H7 (cell line): ENCODE measurements around the gene DISP3. TPM values are rescaled to one million over a fixed set of nuclear protein-coding genes. Genes with fewer than 3 reads are reported as not detected.
A peak's percentile ranks its signal among the peaks of the same experiment; 100 is the strongest.

Source experiments
- DNase-seq: peaks from one replicate; pipeline ENCODE4 v3.0.0; 2012
- H3K27me3 ChIP-seq: 2 replicates; pipeline ENCODE4 v1.6.0; 2011; ENCODE audit warnings: mild to moderate bottlenecking, low read length; ENCODE audit not compliant: control insufficient read depth, insufficient read depth
- H3K36me3 ChIP-seq: replicated peaks from 2 replicates; pipeline ENCODE4 v1.5.1; 2011; ENCODE audit warnings: low read length; ENCODE audit not compliant: control insufficient read depth, insufficient read depth
- H3K4me3 ChIP-seq: 2 replicates; pipeline ENCODE4 v1.5.1; 2011; ENCODE audit warnings: low read depth, mild to moderate bottlenecking, control low read depth, low read length, moderate library complexity; ENCODE audit not compliant: insufficient read depth
- total RNA-seq: library from RNA; depleted of rRNA; stranded (reverse); fragments of >200 nt; shearing (Covaris generic); gene quantifications from 2 replicates; pipeline ENCODE4 v1.2.3, GENCODE V29; 2014

DISP3 gene
- total RNA-seq, 1 experiment from 2014 or later: 6.1 TPM

- no peaks in the 10 kb centered on the region for H3K27me3 ChIP-seq
- peak; percentile 48 for DNase-seq
- no peaks in the 10 kb centered on the region; the same call in none of the 2 replicates for H3K36me3 ChIP-seq
- no peak overlapping the region for H3K4me3 ChIP-seq
These were observed 42.8 kb downstream of the DISP3 start for GRCh38 chr1:11521582-11522399.

DNA sequence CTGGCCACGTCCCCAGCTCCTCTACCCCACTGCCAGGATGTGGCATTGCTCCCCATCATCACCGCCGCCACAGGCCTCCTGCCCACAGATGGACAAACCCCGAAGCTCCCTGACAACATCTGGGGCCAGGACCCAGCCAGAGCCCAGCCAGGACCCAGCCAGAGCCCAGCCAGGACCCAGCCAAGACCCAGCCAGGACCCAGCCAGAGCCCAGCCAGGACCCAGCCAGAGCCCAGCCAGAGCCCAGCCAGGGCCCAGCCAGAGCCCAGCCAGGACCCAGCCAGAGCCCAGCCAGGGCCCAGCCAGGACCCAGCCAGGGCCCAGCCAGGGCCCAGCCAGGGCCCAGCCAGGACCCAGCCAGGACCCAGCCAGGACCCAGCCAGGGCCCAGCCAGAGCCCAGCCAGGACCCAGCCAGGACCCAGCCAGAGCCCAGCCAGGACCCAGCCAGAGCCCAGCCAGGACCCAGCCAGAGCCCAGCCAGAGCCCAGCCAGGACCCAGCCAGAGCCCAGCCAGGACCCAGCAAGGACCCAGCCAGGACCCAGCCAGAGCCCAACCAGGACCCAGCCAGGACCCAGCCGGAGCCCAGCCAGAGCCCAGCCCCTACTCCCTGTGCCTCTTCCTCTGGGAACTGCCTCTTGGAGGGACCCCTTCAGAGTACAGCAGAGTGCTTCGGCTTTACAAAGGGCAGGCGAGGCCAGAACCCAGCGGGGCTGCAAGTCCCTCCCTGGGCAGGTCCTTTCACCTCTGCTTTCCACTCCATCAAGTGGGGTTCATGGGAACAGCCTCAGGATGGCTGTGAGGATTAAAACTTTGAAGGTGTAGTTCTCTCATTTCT, 43.7 kb downstream of the DISP3 start:
- Histone ChIP-seq H3K36me3 (no peaks in the 10 kb centered on the region; the same call in none of the 2 replicates), H3K4me3 (no peak overlapping the region), H3K27me3 (no peaks in the 10 kb centered on the region)
- peak; percentile 57 for DNase-seq

GRCh38 chr1:11523261-11523660, 44.3 kb downstream of the DISP3 start:
- Histone ChIP-seq H3K4me3 (no peak overlapping the region), H3K36me3 (no peaks in the 10 kb centered on the region; the same call in none of the 2 replicates)
- no peak for DNase-seq

GRCh38 chr1:11523746-11524464, 45.0 kb downstream of the DISP3 start:
- DNase-seq: peak; percentile 38
- no peak overlapping the region for H3K4me3 ChIP-seq
- no peaks in the 10 kb centered on the region; the same call in none of the 2 replicates for H3K36me3 ChIP-seq
- no peaks in the 10 kb centered on the region for H3K27me3 ChIP-seq

More at GRCh38 chr1:11523261-11523660, 44.3 kb downstream of the DISP3 start:
- no peaks in the 10 kb centered on the region for H3K27me3 ChIP-seq

DNA sequence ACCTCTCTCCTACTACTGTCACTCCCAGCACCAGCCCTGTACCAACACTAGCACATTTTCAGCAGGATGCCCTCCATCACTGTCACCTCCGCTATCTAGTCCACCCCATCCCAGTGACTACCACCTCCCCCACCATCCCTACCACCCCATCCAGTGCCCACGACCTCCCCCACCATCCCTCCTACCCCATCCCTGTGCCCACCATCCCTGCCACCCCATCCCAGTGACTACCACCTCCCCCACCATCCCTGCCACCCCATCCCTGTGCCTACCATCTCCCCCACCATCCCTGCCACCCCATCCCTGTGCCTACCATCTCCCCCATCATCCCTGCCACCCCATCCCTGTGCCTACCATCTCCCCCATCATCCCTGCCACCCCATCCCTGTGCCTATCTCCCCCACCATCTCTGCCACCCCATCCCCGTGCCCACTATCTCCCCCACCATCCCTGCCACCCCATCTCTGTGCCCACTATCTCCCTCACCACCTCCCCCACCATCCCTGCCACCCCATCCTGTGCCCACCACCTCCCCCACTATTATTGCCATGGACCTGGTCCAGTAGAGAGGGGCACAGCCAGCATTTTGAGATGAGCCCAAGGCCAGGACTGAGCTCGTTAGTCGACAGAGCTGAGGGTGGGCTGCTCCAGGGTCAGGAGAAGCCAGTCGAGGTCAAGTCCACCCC, 45.7 kb downstream of the DISP3 start:
- no peaks in the 10 kb centered on the region for H3K27me3 ChIP-seq
- no peak overlapping the region for H3K4me3 ChIP-seq
- no peaks in the 10 kb centered on the region; the same call in none of the 2 replicates for H3K36me3 ChIP-seq
- peak; percentile 33 for DNase-seq

GRCh38 chr1:11525151-11525505, 46.2 kb downstream of the DISP3 start:
- Histone ChIP-seq H3K36me3 (no peaks in the 10 kb centered on the region), H3K4me3 (no peak overlapping the region), H3K27me3 (no peaks in the 10 kb centered on the region)
- no peak for DNase-seq

- no peak for DNase-seq
- Histone ChIP-seq H3K36me3 (no peaks in the 10 kb centered on the region), H3K4me3 (no peak overlapping the region), H3K27me3 (no peaks in the 10 kb centered on the region)
These were observed 46.6 kb downstream of the DISP3 start for GRCh38 chr1:11525516-11525915.

DNA sequence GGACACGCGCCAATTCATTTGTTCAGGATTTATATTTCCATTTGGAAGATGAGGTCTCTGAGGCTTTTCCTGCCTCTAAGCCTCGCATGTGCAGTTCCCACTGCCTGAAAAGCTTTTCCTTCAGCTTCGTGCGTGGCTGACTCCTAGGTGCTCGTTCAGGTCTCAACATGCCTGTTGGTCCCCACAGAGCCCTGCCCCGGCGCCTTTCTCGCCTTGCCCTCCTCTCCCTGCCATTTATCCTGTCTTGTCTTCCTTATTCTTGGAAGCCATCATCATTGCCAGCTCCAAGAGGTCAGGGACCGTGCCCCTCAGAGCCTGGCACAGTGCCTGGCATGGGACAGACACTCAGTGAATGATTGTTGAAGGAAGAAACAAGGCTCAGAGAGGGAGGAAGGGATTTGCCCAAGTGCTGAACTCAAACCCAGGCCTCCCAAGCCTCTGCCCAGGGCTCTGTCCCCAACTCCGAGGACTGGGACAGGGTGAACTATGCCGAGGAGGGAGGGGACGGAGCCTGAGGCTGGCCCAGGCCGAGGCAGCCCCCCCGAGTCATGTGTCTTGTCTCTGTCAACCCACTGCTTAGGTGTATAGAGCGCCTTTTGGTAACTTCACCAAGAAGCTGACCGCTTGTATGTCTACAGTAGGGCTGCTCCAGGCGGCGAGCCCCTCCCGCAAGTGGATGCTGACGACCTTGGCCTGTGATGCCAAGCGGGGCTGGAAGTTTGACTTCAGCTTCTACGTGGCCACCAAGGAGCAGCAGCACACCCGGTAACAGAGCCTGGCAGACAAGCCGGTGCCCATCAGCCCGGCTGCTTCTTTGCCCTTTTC, 47.3 kb downstream of the DISP3 start:
- no peaks in the 10 kb centered on the region for H3K36me3 ChIP-seq
- peak; percentile 35 for DNase-seq
- H3K4me3 ChIP-seq: no peak overlapping the region
- no peaks in the 10 kb centered on the region for H3K27me3 ChIP-seq

- no peak overlapping the region for H3K4me3 ChIP-seq
- no peak for DNase-seq
- H3K27me3 ChIP-seq: no peaks in the 10 kb centered on the region
- no peaks in the 10 kb centered on the region for H3K36me3 ChIP-seq
These were observed 48.8 kb downstream of the DISP3 start for GRCh38 chr1:11527541-11528452.

DNA sequence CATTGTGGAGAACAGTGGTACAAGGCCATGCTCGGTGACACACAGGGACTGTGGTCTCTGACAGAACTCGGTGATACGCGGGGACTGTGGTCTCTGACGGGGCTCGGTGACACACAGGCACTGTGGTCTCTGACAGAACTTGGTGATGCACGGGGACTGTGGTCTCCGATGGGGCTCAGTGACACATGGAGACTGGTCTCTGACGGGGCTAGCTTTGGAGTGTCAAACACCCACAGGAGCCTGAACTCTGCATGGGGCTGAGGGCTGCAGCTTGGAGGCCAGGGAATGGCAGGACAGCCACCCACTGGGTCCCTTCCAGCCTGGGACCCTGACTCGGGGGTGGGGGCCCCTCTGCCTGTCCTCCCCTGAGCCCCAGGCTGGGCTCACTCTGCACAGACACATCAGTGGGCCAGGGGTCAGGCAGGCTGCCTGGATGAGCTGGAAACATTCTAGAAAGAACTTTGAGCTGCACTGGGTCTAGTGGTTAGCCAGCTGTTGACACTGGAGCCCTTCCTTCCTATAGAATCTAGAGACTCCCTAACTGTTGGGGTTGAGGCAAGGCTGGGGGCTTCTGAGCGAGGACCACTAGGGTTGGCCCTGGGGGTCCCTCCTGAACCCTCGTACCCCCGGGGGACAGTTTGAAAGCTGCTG, 49.8 kb downstream of the DISP3 start:
- no peak overlapping the region for H3K4me3 ChIP-seq
- no peaks in the 10 kb centered on the region for H3K27me3 ChIP-seq
- no peaks in the 10 kb centered on the region for H3K36me3 ChIP-seq
- DNase-seq: peak; percentile 24

DNA sequence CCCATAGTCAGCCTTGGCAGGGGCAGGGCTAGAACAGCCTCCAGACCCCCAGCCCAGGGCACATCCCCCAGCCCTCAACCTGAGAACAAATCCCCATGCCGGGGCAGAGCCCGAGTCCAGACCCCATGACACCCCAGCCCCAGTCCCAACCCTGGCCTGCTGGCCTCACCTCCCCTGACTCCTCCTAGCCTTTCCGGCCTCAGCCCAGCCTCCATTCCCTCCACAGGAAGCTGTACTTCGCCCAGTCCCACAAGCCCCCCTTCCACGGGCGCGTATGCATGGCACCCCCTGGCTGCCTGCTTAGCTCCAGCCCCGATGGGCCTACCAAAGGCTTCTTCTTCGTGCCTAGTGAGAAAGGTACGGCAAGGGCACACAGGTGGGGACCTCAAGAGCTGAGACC, 50.4 kb downstream of the DISP3 start:
- DNase-seq: peak; percentile 47

More for the DNA sequence above, 50.4 kb downstream of the DISP3 start:
- Histone ChIP-seq H3K27me3 (no peaks in the 10 kb centered on the region), H3K36me3 (no peaks in the 10 kb centered on the region), H3K4me3 (no peak overlapping the region)
